PFSK-1 (cell line): Measurements from ENCODE around the gene MTMR4.

Source experiments
- FOXP2 ChIP-seq: optimal IDR thresholded peaks from 2 replicates; pipeline ENCODE3; 2011; ENCODE audit warnings: borderline replicate concordance, control low read depth, inconsistent platforms; ENCODE audit not compliant: insufficient read depth; ENCODE audit errors: extremely low read length, extremely low read depth
- POLR2AphosphoS5 ChIP-seq: IDR thresholded peaks from 2 replicates; pipeline ENCODE4 v1.6.1; 2012; ENCODE audit warnings: low read depth, mild to moderate bottlenecking, control low read depth, low read length, moderate library complexity
- REST ChIP-seq, 2 experiments: IDR thresholded peaks; 2 replicates each; pipeline versions ENCODE4 v1.6.1 to v1.8.0; 2011 to 2012; ENCODE audit warnings: low read depth in 2 of 2, low read length in 2 of 2, control low read depth in 1 of 2, inconsistent platforms in 1 of 2, mild to moderate bottlenecking in 1 of 2, moderate library complexity in 1 of 2; ENCODE audit not compliant: insufficient read depth in 1 of 2
- SIN3A ChIP-seq: IDR thresholded peaks from 2 replicates; pipeline ENCODE4 v1.6.1; 2012; ENCODE audit warnings: mild to moderate bottlenecking, low read length, moderate library complexity, borderline replicate concordance; ENCODE audit not compliant: insufficient read depth
- TAF1 ChIP-seq: IDR thresholded peaks from 2 replicates; pipeline ENCODE4 v1.6.1; 2012; ENCODE audit warnings: low read length, control low read depth, borderline replicate concordance; ENCODE audit not compliant: insufficient read depth

DNA sequence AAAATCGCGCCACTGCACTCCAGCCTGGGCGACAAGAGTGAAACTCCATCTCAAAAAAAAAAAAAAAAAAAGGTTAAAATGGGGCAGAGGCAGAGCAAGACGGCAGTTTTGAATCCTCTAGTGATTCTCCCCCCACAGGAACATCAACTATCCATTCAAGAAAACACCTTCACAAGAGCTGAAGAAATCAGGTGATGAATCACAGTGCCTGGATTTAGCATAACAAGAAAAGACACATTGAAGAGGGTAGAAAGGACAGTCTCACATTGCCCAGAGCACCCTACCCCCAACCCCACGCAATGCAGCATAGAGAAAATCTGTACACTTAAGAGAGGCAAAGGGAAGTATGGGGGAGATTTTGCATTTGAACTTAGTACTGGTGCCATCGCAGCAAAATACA lies 68.4 kb downstream of the MTMR4 start:
- TF ChIP-seq POLR2AphosphoS5 (no peak), REST (IDR thresholded peaks at IDR 0.05; ENCODE audit: insufficient read depth in 1 of 2, low read depth in 2 of 2, low read length in 2 of 2) (no peak), SIN3A (no peak), TAF1 (no peak), FOXP2 (no peak)
